ENCODE results near the gene RALGAPA1.
"Not testable (repeated sequence)": the region's sequence is repeated elsewhere in the genome, so short reads cannot be mapped to it uniquely, and the experiment has no call there.

Gene RALGAPA1

DNA sequence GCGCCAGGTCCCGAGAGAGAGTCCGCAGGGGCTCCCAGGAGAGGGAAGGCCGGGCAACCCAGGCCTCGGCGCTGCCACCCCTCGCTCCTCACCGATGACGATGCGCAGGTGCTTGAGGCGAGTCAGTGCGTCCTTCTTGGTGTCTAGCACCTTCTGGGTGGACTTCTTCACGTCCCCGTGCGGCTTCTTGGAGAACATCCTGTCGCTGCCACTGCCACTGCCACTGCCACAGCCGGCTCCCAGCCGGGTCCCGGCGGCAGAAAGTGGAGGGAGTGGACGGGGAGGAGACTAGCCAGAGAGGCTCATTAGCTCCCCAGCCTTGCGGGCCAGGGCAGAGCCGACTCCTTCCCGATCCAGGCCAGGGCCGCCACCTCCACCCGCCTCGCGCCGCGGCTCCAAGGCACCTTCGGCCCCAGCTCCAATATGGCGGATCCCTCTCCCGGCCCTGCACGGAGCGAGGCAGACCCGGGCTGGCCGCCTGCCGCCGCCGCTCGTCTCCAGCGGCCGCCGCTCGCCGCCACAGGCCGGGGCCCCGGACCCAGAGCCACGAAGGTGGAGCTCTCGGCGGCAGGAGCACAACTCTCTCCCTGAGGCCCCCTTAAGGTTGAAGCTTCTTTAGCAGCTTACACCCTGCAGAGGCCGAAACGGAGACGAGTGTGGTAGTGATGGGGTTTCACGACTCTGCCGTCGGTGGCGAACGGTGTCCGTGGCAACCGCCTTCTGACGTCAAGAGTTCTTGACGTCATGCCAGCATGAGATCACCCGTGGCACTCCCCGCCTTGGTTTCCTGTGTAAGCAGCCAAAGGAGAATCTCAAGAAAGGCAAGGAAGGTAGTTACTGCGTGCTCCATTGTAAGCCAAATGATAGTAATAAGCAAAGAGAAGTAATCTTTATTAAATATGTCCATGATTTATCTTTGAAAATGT lies at the start of gene RALGAPA1:
Gene RALGAPA1 (minus strand): TSS at position 658 of the 926 bp plus-strand sequence. CDS start 460 bp downstream, at position 198.
- peak; percentile 70 for FAIRE-seq
- peak; percentile 92 for DNase-seq (ENCODE audit: low spot score)

DNA sequence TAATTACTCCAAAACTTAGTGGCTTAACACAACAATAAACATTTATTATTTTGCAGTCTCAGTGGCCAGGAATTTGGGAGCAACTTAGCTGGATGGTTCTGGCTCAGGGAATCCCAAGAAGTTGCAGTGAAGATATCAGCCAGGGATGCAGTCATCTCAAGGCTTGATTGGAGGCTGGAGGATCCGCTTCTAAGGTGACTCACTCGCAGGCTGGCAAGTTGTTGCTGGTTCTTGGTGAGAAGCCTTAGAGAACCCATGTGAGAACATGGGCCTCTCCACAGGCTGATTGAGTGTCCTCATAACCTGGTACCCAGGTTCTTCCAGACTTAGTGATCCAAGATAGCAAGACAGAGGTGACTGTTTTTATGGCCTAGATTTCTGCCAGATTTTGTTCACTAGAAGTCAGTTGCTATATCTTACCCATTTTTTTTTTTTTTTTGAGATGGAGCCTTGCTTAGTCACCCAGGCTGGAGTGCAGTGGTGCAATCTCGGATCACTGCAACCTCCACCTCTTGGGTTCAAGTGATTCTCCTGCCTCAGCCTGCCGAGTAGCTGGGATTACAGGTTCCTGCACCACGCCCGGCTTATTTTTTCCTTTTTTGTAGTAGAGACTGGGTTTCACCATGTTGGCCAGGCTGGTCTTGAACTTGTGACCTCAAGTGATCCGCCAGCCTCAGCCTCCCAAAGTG lies 49.6 kb upstream of the RALGAPA1 start:
- no peak for FAIRE-seq
- DNase-seq (ENCODE audit: low spot score), result no peak

DNA sequence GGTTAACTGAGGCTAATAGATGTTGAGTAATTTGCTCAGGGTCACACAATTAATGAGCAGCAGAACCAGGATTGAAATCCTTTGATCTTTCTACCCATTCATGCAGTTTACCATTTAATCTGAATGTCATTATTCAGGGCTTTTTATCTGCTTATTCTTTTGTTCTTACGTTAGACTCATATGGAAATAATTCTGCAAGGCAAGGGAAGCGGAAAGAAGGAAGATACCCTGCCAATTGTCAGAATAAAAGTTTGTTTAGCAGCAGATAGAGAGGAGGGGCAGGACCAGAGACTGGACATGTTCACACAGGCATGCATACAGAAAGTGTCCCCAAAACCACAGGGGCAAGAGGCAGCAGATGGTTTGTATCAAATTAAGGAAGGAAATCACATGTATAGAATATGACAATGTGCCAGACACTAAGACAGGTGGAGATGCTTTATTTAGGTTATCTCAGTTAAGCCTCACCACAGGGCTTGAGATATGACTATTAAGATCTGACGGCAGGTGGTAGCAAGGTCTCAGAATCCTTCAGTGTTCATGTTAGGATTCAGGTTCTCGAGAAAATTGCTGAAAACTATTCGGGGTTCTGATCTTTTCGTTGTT lies 46.9 kb upstream of the RALGAPA1 start:
- DNase-seq (ENCODE audit: low spot score) (no peak), FAIRE-seq (no peak)

DNA sequence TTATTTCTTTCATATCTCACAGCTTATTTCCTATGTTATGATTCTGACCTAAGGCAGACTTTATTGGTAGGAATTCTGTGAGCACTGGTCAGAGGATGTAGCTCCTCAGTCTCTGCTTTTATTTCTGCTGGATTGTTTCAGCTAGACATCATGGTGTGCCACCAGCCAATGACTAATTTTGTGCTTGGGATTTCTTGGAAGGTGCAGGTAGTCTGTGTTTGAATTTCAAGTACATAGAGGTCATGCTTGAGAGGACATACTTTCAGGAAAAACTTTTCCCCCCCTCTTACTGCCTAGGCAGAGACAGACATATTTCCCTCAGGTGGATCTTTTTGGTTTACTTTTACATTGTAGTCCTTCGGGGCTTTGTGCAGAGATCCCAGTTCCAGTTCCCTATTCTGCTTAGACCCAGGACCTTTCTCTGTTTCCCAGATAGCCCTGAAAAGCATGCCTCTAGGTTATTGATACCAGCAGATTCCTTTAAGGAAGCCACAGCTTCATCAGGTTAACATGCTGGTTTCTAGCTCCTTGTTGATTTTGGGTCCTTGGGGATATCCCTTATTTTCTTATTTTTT lies 45.7 kb upstream of the RALGAPA1 start:
- FAIRE-seq (no peak), DNase-seq (ENCODE audit: low spot score) (no peak)

DNA sequence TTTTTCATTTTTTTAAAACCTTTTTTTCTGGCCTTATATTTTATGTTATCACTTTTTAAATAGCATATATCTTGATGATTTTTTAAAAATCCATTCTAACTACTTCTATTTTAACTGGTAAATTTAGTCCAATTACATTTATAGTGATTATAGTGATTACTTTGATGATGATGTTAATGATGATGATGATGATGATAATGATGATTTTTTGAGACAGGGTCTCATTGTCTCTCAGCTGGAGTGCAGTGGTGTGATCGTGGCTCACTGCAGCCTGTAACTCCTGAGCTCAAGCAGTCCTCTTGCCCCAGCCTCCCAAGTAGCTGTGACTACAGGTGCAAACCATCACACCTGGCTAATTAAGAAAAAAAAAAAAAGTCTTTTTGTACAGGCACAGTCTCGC lies 44.1 kb upstream of the RALGAPA1 start:
- no peak for DNase-seq (ENCODE audit: low spot score)
- no peak for FAIRE-seq

DNA sequence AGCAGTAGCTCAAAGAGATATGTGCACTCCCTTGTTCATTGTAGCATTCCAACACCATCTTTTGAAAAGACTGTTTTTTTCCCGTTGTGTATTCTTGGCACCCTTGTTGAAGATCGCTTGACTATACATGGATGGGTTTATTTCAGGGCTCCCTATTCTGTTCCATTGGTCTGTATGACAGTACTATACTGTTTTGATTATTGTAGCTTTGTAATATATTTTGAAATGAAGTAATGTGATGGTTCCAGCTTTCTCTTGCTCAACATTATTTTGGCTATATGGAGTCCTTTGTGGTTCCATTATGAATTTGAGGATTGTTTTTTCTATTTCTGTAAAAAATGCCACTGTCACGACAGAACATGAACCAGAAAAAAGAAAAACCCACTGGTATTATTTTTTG lies 42.7 kb upstream of the RALGAPA1 start:
- FAIRE-seq (no peak), DNase-seq (ENCODE audit: low spot score) (no peak)

DNA sequence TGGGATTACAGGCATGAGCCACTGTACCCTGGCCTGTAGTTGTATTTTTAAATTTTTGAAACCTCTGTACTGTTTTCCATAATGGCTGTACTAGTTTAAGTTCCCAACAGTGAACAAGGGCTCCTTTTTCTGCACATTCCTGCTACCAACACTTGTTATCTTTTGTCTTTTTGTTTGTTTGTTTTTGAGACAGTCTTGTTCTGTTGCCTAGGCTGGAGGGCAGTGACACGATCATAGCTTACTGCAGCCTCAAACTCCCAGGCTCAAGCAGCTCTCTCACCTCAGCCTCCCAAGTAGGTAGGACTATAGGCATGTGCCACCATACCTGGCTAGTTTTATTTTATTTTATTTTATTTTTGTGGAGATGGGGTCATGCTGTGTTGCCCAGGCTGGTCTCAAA lies 40.0 kb upstream of the RALGAPA1 start:
- DNase-seq (ENCODE audit: low spot score) (no peak), FAIRE-seq (no peak)

DNA sequence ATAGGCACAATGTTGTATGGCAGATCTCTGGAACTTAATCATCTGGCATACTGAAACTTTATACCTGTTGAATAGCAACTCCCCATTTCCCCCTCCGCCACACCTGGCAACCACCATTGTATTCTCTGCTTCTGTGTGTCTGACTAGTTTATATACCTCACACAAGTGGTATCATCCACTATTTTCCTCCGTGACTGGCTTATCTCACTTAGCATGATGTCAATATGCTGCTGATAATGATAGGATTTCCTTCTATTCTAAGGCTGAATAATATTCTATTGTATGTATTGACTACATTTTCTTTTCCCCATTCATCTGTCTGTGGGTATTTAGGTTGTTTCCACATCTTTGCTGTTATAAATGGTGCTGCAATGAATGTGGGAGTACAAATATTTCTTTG lies 38.5 kb upstream of the RALGAPA1 start:
- no peak for FAIRE-seq
- no peak for DNase-seq (ENCODE audit: low spot score)

DNA sequence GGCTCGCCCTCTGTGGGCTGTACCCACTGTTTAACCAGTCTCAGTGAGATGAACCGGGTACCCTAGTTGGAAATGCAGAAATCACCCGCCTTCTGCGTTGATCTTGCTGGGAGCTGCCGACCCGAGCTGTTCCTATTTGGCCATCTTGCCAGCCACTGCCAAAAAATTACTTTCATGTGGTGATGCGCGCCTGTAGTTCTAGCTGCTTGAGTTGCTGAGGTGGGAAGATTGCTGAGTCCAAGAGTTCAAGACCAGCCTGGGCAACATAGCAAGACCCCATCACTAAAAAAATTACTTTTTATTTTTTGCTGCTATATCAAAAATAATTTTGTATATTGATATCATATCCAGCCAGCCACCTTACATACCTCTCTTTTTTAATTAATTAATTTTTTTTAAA lies 35.4 kb upstream of the RALGAPA1 start:
- FAIRE-seq (no peak), DNase-seq (ENCODE audit: low spot score) (no peak)

DNA sequence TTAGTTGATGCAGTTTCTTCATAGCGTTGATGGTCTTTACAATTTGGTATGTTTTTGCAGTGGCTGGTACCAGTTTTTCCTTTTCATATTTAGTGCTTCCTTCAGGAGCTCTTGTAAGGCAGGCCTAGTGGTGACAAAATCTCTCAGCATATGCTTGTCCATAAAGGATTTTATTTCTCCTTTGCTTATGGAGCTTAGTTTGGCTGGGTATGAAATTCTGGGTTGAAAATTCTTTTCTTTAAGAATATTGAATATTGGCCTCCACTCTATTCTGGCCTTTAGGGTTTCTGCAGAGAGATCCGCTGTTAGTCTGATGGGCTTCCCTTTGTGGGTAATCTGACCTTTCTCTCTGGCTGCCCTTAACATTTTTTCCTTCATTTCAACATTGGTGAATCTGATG lies 33.1 kb upstream of the RALGAPA1 start:
- not testable (repeated sequence) for FAIRE-seq; DNase-seq (ENCODE audit: low spot score)

DNA sequence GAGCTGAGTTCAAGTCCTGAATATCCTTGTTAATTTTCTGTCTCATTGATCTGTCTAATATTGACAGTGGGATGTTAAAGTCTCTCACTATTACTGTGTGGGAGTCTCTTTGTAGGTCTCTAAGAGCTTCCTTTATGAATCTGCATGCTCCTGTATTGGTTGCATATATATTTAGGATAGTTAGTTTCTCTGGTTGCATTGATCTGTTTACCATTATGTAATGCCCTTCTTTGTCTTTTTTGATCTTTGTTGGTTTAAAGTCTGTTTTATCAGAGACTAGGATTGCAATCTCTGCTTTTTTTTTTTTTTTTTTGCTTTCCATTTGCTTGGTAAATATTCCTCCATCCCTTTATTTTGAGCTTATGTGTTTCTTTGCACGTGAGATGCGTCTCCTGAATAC lies 32.6 kb upstream of the RALGAPA1 start:
- not testable (repeated sequence) for DNase-seq (ENCODE audit: low spot score); FAIRE-seq

DNA sequence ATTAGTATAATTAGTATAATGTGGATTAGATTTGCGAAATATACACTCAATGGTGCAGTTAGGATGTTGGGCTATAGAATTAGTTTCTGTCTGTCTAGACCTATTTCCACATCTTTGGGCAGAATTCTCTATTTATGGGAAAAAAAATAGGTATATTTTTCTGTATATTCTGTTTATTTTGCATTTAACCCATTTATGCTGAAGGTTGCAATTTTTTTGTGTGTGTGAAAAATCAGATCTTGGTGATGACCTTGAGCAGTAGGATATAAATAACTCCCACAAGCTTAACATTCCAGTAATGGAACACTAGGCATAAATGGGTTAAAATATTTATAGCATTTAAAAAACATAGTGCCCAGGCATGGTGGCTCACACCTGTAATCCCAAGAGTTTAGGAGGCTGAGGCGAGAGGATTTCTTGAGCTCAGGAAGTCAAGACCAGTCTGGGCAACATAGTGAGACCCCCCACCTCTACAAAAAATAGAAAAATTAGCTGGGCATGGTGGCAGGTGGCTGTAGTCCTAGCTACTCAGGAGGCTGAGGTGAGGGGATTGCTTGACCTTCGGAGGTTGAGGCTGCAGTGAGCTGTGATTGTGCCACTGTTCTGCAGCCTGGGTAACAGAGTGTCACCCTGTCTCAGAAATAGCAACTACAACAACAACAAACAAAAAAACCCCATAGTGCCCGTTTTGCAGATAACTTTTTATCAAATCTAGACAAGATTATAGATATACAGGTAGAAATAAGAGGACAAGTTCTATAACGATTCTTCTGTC lies 26.3 kb upstream of the RALGAPA1 start:
- DNase-seq (ENCODE audit: low spot score) (no peak), FAIRE-seq (no peak)

DNA sequence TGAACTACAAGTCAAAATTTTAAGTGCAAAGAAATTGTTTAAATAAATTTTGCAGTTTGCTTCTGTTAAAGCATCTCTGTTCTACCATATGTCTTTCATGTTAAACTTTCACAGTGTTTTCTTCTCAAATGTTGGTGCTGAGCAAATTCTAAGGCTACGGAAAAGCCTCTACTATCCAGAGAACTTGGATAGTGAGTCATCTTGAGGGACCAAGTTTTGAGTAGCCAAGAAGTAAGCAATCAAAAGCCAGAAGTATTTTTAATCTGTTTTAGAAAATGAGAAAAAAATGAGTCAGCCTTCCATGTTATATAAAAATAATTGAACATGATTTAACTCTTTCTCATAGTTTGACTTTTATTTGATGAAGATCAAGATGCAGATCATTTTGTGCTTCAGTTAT lies 20.4 kb upstream of the RALGAPA1 start:
- no peak for DNase-seq (ENCODE audit: low spot score)
- no peak for FAIRE-seq

DNA sequence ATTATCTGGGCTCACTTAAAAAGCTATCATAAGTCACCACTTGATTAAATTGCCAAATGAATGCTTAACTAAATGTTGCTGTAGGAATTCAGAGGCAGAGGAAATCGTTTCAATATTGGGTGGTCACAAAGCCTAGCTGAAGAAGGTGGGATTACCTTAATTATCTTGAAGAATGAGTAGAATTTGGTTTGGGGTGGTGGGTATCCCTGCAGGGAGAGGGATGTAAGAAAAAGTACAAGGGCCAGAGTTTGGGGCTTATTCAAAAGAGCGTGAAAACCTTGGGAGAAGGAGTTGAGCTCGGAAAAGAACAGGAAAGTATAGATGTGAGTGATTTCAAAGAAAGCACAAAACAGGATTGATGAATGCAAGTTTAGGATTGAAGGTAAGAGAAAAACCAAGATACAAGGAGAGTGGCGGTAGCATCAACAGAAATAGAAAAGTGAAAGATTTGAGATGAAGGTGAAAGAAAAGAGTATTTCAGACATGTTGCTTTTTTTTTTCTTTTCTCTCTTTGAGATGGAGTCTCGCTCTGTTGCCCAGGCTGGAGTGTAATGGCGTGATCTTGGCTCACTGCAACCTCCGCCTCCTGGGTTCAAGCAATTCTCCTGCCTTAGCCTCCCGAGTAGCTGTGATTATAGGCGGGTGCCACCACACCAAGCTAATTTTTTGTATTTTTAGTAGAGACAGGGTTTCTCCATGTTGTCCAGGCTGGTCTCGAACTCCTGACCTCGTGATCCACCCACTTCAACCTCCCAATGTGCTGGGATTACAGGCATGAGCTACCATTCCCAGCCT lies 18.8 kb upstream of the RALGAPA1 start:
- no peak for DNase-seq (ENCODE audit: low spot score)
- FAIRE-seq, result no peak

DNA sequence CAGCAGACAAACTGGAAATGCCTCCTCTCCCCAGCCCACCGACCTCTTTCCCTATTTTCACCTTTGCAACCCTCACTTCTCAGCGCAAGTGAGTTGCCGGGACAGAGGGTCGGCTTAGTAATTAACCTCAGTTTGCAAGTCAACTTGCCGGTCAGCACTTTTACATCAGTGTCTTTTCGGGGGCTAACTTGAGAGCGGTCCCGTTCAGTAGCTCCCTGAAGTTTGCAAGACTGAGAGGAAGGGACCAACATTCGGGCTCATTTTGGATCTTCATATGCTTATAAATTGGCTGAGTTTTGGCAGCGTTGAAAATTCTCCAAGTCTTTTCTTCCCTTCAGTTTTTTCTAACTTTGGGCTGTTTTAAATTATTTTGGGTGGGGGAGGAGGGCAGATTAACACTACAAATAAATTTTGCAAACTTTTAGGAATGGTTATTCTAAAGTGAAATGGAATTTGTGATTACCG lies 17.9 kb upstream of the RALGAPA1 start:
- DNase-seq (ENCODE audit: low spot score) (no peak), FAIRE-seq (no peak)

DNA sequence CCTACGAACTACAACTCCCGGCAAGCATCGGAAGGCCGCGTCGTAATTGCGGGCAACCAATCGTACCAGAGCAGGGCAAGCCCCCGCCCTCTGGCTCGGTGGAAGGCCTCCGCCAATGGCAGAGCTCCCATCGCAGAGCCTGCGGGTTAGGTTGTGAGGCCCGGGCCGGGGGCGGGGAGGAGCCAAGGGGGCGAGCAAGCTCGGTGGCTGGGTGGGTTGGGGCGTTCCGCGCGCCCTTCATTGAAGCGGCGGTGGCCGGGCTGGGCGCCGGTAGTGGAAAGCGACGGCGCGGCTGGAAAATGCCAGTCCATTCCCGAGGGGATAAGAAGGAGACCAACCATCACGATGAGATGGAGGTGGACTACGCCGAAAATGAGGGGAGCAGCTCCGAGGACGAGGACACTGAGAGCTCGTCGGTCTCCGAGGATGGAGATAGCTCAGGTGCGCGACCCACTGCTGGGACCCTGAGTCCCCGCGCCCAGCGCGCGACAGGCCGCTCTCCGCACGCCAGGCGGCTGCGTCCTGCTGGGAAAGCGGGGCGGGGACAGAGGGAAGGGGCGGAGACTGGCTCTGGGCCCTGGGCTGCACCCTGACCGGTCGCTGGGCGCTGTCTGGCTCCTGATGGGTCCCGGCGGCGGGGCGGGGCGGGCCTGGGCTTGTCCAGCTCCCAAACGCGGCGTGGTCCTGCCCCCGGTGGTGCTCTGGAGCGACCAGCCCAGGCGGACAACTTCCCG lies 17.3 kb upstream of the RALGAPA1 start, which contains the start of gene BRMS1L:
Gene BRMS1L (plus strand): TSS at position 121 of the 734 bp plus-strand sequence. CDS start 179 bp downstream, at position 300.
- peak; percentile 98 for DNase-seq (ENCODE audit: low spot score)
- FAIRE-seq, result no peak

DNA sequence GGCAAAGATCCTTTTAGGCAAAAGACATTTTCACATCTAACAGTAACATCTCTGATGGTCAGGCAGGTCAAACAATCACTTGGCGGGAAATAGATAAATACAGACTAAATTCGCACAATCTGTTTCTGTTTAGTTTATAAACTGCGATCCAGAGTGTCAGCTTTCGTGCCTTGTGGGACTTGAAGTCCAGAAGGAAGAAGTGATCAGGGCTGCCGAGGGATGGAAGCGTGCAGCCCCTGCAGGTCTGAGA lies 16.8 kb upstream of the RALGAPA1 start:
- DNase-seq (ENCODE audit: low spot score) (no peak), FAIRE-seq (no peak)

DNA sequence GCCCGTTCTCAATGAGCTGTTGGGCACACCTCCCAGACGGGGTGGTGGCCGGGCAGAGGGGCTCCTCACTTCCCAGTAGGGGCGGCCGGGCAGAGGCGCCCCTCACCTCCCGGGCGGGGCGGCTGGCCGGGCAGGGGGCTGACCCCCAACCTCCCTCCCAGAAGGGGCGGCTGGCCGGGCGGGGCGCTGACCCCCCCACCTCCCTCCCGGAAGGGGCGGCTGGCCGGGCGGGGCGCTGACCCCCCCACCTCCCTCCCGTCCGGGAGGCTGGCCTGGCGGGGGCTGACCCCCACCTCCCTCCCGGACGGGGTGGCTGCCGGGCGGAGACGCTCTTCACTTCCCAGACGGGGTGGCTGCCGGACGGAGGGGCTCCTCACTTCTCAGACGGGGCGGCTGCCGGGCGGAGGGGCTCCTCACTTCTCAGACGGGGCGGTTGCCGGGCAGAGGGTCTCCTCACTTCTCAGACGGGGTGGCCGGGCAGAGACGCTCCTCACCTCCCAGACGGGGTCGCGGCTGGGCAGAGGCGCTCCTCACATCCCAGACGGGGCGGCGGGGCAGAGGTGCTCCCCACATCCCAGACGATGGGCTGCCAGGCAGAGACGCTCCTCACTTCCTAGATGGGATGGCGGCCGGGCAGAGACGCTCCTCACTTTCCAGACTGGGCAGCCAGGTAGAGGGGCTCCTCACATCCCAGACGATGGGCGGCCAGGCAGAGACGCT lies 15.5 kb upstream of the RALGAPA1 start:
- FAIRE-seq; DNase-seq (ENCODE audit: low spot score): not testable (repeated sequence)

DNA sequence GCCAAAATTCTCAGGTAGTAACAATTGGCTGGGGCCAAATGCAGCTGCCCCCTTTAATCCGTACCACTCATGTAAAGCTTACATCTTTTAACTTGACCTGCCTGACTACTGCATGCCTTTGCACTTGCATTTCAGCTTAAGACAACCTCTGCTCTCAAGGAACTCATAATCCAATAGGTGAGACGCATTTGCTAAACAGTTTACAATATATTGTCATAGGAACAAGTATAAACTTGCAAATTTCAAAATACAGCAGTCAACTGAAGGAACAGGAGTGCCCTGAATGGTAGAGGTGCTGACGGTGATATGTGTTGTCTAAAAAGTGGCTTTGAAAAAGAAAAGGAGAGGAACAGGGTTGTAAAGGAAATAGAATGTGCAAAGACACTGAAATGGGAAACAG lies 13.4 kb upstream of the RALGAPA1 start:
- no peak for DNase-seq (ENCODE audit: low spot score)
- no peak for FAIRE-seq
